IPS DF 4.7 (cell line): ENCODE measurements around the gene SLC15A1.

Experiments
- DNase-seq: peaks from one replicate; pipeline ENCODE4 v3.0.0-alpha.2; 2013; ENCODE audit warnings: low spot score; ENCODE audit errors: extremely low read depth

Gene SLC15A1

DNA sequence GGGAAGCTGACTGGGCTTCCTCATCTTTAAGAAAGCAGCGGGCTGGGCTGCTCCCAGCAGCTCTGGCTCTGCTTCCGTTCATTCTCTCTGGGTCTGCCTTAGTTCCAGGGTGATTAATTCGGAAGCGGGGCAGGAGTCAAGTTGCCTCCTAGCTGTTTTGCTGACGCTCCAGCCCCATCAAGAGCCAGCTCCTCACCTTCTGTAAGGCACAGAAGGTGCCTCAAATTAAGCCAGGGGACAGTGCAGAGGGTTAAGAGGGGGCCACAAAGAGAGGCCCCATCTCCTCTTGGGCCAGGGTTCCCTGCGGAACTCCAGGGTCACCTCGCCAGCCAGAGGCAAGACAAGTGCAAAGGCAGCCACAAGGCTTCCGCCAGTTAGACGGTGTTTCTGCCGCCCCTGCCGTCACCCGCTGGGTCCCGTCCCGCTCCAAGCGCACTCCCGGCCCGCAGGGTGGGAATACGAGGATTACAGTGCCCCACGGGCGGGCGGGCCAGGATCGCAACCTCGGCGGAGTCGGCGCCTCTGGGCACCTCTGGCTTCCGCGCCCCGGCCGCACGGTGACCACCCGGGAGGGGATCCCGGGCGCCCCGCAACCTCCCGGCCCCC lies 508 bp downstream of the SLC15A1 start:
- no peak for DNase-seq

GRCh38 chr13:98751367-98751782 lies 1.1 kb downstream of the SLC15A1 start:
- DNase-seq: no peak

DNA sequence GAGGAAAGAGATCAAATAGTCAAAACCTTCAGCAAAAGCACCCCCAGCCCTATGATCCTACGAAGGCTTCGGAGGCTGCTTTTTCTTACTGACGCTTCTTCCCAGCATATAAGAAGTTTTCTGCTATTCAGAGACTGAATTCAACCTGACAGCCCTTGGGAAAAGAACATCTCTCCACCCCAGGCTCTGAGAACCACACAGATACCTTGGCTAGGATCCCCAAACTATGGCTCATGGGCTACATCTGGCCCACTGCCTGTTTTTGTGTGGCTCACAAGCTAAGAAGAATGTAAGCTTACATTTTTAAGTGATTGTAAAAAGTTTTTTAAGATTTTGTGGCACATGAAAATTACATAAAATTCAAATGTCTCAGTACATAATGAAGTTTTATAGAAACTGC lies 3.0 kb downstream of the SLC15A1 start:
- no peak for DNase-seq

DNA sequence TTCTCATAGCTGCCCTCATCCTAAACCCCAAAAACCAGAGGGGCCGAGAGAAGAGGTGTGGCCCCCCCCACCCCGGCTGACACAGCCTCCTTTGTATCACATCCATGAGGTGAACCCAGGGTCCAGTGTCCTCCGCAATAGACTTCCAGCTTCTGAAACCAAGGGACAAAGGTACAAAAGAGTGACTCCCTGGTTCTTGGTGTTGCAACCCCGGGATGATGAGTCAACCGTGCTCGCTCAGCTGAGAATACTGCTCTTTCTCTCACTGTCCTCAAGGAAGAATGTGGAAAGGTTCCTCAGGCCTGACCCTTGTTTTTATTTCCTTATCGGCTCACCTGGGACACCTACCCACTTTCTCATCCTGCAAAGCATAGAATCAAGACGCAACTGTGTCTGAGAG lies 5.5 kb downstream of the SLC15A1 start:
- DNase-seq: no peak

DNA sequence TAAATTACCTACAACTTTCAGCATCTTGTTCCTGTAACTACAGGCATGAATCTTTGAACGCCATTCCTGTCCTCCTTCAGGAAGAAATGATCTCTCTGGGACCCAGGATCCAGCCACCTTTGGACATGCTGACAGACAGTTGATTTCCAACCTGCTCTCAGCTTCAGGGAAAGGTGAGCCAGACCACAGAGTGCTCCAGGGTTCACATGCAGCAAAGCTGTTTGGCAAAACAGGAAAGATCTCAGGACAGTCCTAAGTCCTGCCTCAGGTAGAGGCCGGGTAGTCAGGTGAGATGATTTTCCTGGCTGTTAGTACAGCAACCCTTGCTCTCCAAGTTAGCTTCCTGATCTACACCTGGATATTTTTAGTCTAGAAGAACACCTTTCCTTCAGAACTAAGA lies 9.1 kb downstream of the SLC15A1 start:
- no peak for DNase-seq

DNA sequence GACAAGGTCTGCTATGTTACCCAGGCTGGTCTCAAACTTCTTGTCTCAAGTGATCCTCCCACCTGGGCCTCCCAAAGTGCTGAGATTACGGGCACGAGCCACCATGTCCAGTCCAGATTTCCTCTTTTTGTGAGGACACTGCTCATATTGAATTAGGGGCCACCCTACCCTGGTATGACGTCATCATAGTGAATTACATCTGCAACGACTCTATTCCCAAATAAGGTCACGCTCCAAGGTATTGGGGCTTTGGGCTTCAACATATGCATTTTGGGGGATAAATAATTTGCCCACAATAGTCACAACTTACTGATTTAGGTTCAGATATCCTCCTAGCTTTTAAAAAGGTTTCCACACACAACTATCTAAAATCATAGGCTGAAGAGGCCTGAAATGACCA lies 9.5 kb downstream of the SLC15A1 start:
- DNase-seq: no peak

DNA sequence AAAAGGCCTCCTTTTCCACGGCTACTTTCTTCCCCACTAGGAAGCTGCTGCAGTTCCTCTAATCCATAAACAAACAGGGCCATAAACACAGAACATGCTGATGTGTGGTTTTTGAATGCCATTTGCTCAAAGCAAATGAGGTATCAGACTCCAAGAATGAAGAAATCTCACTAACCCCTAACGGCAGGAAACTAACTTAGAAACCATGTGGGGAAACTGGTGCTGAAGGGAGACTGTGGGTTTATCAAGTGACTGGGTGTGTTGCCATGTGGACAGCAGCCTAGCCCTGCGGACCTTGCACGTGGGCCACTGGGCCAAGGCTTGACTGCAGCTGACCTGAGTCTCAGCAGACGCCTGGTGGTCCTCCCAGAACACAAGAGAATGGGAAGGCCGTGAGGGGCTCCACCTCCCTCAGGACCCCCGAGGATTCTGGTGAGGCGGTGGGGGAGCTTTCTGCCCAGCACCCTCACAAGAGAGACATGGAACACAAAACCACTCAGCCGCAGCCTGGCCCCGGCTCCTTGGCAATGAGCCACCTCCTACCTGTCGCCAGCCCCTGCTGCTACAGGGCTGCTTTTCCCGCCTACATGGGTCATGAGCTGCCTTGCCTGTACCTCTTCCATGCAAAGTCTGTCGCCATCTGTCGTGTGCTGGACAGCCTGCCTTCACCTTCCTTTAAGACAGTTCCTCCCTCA lies 10.6 kb downstream of the SLC15A1 start:
- no peak for DNase-seq

DNA sequence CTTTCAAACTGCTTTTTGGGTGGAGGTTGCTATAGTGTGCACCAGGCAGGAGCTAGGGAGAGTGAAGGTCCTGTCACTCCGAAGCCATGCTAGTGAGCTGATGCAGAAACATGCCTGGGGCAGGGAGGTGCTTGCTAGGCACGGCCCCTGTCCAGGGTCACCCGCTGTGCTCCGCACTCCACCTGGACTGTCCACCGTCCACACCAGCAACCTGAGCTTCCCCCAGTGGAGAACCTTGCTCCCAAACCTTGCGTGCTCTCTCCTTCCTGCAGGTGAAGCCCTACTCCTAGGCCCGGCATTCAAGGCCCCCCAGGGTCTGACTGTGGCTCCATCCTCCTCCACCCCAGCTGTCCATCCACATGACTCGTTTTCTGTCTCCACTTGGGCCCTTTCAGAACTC lies 12.3 kb downstream of the SLC15A1 start:
- no peak for DNase-seq

DNA sequence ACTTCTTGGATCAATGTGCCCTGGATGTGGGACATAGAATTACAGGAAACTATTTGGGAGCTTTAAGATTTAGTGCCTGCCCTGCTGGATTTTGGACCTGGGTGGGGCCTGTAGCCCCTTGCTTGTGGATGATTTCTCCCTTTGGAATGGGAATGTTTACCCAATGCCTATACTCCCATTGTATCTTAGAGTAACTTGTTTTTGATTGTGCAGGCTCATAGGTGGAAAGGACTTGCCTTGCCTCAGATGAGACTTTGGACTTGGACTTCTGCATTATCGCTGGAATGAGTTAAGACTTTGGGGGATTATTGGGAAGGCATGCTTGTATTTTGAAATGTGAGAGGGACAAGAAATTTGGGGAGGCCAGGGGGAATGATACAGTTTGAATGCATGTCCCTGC lies 13.5 kb downstream of the SLC15A1 start:
- DNase-seq: no peak

DNA sequence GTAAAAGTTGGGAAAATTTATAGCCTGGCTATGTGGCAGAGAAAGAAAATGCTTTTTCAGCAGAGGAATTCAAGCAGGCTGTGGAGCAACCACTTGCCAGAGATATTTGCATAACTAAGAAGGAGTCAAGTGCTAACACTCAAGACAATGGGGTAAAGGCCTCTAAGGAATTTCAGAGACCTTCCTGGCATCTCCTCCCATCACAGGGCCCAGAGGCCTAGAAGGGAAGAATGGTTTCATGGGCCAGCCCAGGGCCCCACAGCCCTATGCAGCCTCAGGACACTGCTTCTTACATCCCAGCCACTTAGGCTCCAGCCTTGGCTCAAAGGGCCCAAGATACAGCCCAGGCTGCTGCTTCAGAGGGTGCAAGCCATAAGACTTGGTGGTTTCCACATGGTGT lies 14.3 kb downstream of the SLC15A1 start:
- no peak for DNase-seq

- no peak for DNase-seq
Observed at GRCh38 chr13:98731925-98732324, 20.5 kb downstream of the SLC15A1 start.

DNA sequence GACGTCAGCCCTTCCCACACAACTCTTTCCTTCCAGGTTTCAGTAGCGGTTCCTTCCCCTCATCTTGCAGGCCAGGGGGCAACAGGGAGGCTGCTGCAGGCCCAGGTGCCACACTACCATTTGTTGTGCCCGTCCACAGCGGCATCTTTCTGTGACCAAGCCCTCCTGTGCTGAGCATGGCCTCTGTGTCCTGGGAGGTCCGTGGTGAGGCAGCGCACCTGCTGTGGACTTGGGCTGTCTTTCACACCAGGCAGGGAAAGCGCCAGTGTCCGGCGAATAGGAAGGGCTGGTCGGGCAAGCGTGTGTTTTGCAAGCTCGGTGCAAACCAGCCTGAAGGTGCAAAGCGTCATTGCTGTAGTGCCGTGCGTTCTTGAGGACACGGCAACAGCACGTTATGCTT lies 21.4 kb downstream of the SLC15A1 start:
- DNase-seq: no peak

DNA sequence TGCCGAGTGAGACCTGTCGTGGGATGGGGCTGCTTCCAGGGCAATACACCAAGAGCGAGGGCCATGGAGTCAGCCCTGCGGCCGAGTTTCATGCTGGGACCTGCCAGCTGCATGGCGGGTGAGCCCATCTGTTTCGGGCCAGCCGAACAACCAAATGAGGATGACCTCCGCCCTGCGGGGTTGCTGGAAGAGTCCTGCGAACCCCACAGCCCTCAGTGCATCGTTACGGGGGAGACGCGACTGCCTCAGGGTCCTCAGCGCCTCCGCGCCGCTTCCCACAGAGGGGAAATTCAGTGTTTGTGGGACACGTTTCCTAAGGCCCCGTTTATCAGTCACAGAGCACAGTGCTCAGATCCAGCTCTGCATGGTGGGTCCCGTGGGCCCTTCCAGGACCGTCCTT lies 22.0 kb downstream of the SLC15A1 start:
- no peak for DNase-seq

- DNase-seq: no peak
Observed at GRCh38 chr13:98729658-98730057, 22.8 kb downstream of the SLC15A1 start.

DNA sequence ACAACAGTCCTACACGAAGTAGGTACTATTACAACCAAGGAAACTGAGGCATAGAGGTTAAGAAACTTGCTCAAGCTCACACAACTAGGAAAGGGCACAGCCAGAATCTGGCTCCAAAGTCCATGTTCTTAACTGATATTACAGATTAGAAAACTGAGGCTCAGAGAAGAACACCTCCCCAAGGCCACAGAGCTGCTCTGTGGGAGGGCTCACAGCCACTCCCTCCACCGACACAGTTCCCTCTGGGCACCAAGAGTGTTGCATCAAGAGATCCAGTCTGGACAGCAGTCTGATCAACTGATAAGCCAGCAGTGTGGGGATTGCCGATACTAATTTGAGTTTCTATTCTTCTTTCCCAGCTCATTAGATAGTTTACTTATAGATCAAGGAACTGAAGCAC lies 29.5 kb downstream of the SLC15A1 start:
- no peak for DNase-seq

DNA sequence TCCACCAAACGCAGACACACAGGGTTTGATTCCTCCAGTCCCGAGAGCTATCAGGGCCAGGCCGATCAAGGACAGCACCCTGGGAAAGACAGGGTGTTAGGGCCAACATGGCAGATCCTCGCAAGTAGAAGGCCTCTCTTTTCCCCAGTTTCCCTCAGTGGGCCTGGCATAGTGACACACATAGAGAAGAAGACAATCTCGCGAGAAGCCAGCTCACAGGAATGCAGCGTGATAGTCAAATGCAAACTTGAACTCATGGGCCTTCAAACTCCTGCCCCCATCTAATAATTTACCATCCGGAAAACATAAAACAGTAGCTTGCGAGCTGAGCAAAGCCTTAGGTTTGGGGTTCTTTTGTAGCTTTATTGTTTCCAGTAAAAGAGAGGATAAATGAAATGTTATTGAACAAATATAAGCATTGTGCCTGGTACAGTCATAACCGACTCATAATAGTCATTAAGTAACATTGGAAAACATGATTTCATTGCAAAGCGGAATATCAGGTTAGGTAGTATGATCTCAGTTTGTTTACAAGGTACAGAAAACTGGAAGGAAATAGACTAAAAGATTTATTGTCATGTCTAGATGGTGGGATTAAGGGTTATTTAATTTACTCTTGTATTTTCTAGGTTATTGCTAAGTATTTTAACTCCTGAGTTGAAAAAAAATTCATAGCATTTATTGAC lies 30.5 kb downstream of the SLC15A1 start:
- no peak for DNase-seq

DNA sequence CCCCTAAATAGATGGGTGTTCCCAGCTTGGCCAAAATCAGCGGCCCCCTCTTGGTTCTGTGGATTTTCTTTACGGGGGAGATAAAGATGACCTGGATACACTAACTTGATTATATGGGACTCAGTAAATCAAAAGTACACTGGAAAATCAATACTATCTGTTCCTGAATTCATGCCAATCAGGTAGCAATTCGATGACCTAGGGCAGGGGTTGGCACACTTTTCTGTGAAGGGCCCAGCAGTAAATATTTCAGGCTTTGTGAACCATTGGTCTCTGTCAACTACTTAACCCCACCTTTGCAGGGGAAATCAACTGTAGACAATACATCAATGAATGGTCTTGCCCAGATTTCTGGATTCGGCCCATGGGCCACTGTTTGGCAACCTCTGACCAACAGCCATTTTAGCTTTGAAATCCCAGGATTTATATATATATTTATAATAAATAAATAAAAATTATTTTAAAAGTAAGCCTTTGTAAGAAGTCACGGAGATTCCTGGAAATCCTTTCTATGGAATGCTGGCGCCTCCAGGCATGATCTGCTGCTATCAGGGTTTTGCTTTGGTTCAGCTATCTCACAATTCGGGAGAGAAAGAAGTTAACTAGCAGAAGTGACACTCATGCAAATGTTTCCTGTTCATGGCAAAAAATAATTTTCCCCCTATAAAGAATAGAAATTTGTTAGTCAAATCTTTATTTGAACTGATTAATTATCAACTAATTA lies 32.8 kb downstream of the SLC15A1 start:
- no peak for DNase-seq

DNA sequence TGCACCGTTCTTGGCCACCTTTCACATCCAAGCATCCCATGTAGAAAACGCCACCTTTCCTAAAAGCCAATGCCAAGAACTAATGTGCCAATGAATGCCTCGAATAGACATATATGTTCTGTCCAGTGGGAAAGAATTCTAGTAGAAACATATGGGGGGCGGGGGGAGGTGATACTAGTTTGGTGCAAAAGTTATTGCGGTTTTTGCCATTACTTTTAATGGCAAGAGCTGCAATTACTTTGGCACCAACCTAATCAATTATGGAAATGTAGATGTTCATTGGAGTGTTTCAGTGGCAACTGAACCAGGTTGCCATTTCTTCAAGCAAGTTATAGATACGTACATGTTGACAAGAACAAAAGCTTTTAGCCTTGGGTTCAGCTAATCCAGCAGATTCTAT lies 34.6 kb downstream of the SLC15A1 start:
- no peak for DNase-seq

- DNase-seq: no peak
Observed at GRCh38 chr13:98717256-98717655, 35.2 kb downstream of the SLC15A1 start.

DNA sequence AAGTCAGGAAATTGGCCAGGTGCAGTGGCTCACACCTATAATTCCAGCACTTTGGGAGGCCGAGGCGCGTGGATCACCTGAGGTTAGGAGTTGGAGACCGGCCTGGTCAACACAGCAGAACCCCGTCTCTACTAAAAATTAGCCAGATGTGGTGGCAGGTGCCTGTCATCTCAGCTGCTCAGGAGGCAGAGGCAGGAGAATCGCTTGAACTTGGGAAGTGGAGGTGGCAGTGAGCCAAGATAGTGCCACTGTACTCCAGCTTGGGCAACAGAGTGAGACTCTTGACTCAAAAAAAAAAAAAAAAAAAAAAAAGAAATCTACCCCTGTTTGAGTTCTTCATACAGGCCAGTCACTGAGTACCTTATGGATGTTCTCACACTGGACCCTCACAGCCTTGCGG lies 42.0 kb downstream of the SLC15A1 start:
- no peak for DNase-seq

DNA sequence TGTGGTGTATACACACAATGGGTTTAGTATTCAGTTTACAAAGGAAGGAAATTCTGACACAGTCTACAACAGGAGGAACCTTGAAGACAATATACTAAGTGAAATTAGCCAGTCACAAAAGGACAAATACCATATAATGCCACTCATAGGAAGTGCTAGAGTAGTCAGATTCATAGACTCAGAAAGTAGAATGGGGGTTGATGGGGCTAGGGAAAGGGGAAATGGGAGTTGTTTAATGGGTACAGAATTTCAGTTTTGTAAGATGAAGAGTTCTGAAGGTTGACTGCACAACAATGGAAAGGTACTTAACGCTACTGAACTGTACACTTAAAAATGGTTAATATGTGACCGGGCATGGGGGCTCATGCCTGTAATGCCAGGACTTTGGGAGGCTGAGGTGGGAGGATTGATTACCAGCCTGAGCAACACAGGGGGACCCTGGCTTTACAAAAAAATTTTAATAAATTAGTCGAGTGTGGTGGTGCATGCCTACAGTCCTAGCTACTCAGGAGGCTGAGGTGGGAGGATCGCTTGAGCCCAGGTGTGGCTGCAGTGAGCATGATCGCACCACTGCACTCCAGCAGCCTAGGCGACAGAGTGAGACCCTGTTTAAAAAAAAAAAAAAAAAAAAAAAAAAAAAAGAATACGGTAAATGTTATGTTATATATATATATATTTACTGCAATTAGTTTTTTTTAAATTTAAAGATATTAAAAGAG lies 45.0 kb downstream of the SLC15A1 start:
- DNase-seq: no peak
